Ovary (tissue), 9 donors: ENCODE data around the gene KAT8. TPM values are rescaled to one million over a fixed set of nuclear protein-coding genes. Genes with fewer than 3 reads are reported as not detected.

ENCODE experiments used
- DNase-seq, 5 donors: peaks; one replicate each; pipeline ENCODE4 v3.0.0-alpha.2; 2019 to 2020
- H3K27ac ChIP-seq, 2 donors: fragments of 200-600 bp; one replicate each; pipeline versions ENCODE4 v1.5.1 to v1.8.0; 2019 to 2022
- H3K27me3 ChIP-seq: fragments of 200-600 bp; one replicate; pipeline ENCODE4 v1.8.0; 2022
- H3K36me3 ChIP-seq: fragments of 200-600 bp; sonication (generic); one replicate; pipeline ENCODE4 v1.5.1; 2019
- H3K4me1 ChIP-seq: one replicate; pipeline ENCODE4 v1.8.1; 2013; ENCODE audit warnings: mild to moderate bottlenecking, moderate library complexity; ENCODE audit not compliant: insufficient read depth
- H3K4me3 ChIP-seq: fragments of 200-600 bp; sonication (generic); one replicate; pipeline ENCODE4 v1.5.1; 2017
- H3K9me3 ChIP-seq, 2 donors: fragments of 200-600 bp in 1 of 2; sonication (generic) in 1 of 2; one replicate each; pipeline versions ENCODE4 v1.5.1 to v1.8.1; 2013 to 2019; ENCODE audit warnings: mild to moderate bottlenecking in 1 of 2, moderate library complexity in 1 of 2
- EP300 ChIP-seq: sonication (generic); formaldehyde crosslinking; IDR thresholded peaks from one replicate; pipeline ENCODE4 v1.6.1; 2017; ENCODE audit warnings: antibody characterized with exemption
- POLR2A ChIP-seq: fragments of 450-650 bp; IDR thresholded peaks from one replicate; pipeline ENCODE4 v1.6.1; 2017; ENCODE audit warnings: antibody characterized with exemption, mild to moderate bottlenecking, moderate library complexity
- WGBS, 3 donors: extraction: QIAGEN DNeasy Blood & Tissue Kit in 1 of 3; methylation state at CpG; one replicate each; pipeline versions ENCODE4 v1.1.5 to v1.1.7; 2013 to 2017; 5-methylcytosine and 5-hydroxymethylcytosine counted together
- intact Hi-C, 4 donors: fragments of 100-400 bp; cut with DNase I; formaldehyde crosslinking; loops; one replicate each; pipeline versions ENCODE4 v1.11.0 to v1.15.1; 2022 to 2023
- polyA plus RNA-seq, 2 donors: library from polyadenylated mRNA; stranded (reverse); fragments of 200-250 nt in 1 of 2; fragments of 350-450 nt in 1 of 2; fragmentation: Illumina TruSeq in 1 of 2; extraction: RNeasy Lipid Tissue Mini Kit (QIAGEN cat#74804) in 1 of 2; gene quantifications; one replicate each; pipeline ENCODE4 v1.2.3, GENCODE V29; 2013 to 2014
- total RNA-seq, 7 donors: library from RNA; depleted of rRNA in 2 of 7; stranded (reverse); fragments of >200 nt in 2 of 7; fragmentation: NEBNext Ultra II Directional in 3 of 7; extraction: Animal tissue kit (Norgen Biotek cat#: 25700) in 3 of 7; gene quantifications; one replicate each; pipeline versions ENCODE4 v1.1.0 to v1.2.4, GENCODE V29; 2016 to 2023
- TF ChIP-seq, protein P1 (sequence below), 3 donors: fragments of 450-650 bp in 2 of 3; fragments of 200-600 bp in 1 of 3; IDR thresholded peaks; one replicate each; pipeline versions ENCODE4 v1.5.1 to v1.8.0; 2016 to 2022; ENCODE audit warnings: antibody characterized with exemption in 3 of 3, mild to moderate bottlenecking in 1 of 3
- donor health status: DM: no; HTN: no; CAD: no; lungs with moderate emphysema.
- donor health status: DM: no; HTN: no; CAD: no.
- donor health status: Bipolar disorder and iron deficiency.
- donor health status: DM: yes; HTN: yes; CAD: no.
- donor health status: DM: no; HTN: no; CAD: no.
- donor health status: DM: yes; HTN: yes; CAD: no.

KAT8 gene
- total and polyA plus RNA-seq, 9 donors: 66.4 to 129 (median 88.7) TPM

- H3K27ac ChIP-seq: no peak overlapping the region
Observed at GRCh38 chr16:31106509-31107464, 10.7 kb upstream of the KAT8 start.

GRCh38 chr16:31107465-31107867 lies 10.0 kb upstream of the KAT8 start:
- peaks cover 6% of the 10 kb centered on the region for H3K4me1 ChIP-seq
- no peak overlapping the region for H3K27ac ChIP-seq
- intact Hi-C loops: no loop called here
- DNase-seq: no peak
- no peaks in the 10 kb centered on the region for H3K36me3 ChIP-seq
- H3K9me3 ChIP-seq: no peaks in the 10 kb centered on the region
- TF ChIP-seq EP300 (no peak), POLR2A (no peak)
- TF ChIP-seq, protein P1, sequence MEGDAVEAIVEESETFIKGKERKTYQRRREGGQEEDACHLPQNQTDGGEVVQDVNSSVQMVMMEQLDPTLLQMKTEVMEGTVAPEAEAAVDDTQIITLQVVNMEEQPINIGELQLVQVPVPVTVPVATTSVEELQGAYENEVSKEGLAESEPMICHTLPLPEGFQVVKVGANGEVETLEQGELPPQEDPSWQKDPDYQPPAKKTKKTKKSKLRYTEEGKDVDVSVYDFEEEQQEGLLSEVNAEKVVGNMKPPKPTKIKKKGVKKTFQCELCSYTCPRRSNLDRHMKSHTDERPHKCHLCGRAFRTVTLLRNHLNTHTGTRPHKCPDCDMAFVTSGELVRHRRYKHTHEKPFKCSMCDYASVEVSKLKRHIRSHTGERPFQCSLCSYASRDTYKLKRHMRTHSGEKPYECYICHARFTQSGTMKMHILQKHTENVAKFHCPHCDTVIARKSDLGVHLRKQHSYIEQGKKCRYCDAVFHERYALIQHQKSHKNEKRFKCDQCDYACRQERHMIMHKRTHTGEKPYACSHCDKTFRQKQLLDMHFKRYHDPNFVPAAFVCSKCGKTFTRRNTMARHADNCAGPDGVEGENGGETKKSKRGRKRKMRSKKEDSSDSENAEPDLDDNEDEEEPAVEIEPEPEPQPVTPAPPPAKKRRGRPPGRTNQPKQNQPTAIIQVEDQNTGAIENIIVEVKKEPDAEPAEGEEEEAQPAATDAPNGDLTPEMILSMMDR (IDR thresholded peaks at IDR 0.05): no peak
- 91 to 93% (median 92%) methylated on average over 6 of the region's 6 CpGs for WGBS, 3 donors
- no peak overlapping the region for H3K4me3 ChIP-seq
- H3K27me3 ChIP-seq: no peaks in the 10 kb centered on the region

More at GRCh38 chr16:31106509-31107464, 10.7 kb upstream of the KAT8 start:
- no peaks in the 10 kb centered on the region for H3K36me3 ChIP-seq
- peaks cover 6% of the 10 kb centered on the region for H3K4me1 ChIP-seq
- DNase-seq: no peak
- H3K9me3 ChIP-seq: no peaks in the 10 kb centered on the region
- intact Hi-C loops: no loop called here
- TF ChIP-seq POLR2A: no peak
- no peak overlapping the region for H3K4me3 ChIP-seq
- 89% methylated on average over 28 of the region's 28 CpGs for WGBS, 3 donors
- no peaks in the 10 kb centered on the region for H3K27me3 ChIP-seq

DNA sequence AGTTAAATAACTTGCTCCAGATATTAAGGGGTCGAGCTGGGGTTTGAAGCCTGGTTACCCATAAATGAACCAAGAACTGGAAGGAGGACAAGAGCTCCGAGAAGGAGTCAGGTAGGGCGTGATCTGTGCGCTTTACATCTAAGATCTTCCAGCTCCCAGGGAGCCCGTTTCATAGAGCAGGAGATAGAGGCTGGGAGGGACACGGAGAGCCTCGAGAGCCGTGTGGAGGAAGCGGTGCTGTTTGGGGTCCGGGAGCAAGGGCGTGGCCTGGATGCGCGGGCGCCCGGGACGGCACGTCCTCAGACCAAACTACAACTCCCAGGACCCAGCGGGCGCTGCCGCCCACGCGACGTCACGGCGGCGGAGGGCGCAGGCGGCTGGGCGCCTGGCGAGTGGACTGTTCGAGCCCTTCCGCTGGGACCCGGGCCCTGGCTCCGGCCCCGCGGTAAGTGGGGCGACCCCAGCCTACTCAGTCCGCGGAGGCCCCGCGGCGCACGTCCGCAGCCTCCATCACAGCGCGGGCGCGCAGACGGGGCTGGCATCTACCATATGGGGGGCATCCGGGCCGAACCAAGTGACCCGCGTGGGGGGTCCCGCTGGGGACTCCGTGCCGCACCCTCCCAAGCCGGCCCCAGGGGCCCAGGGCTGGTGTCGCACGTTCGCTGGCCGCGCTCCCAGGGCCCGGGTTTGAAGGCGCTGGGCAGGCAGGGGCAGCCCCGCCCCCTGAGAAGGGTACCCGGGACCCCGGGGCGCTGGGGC lies 9.2 kb upstream of the KAT8 start, which contains the start of gene BCKDK:
Gene BCKDK, plus strand, starts transcription at position 352 of the 759 bp plus-strand sequence. CDS start 838 bp downstream, outside the sequence.
- Histone ChIP-seq H3K9me3 (no peaks in the 10 kb centered on the region), H3K4me3 (peak within 1 kb of the TSS; percentile 84), H3K27me3 (no peaks in the 10 kb centered on the region), H3K36me3 (no peaks in the 10 kb centered on the region), H3K27ac (peak within 1 kb of the TSS; percentile 76 to 81), H3K4me1 (peaks cover 6% of the 10 kb centered on the region)
- TF ChIP-seq EP300 (no peak), POLR2A (peak; percentile 47)
- 2 to 3% (median 2%) methylated on average over 62 to 68 of the region's 68 CpGs for WGBS, 3 donors
- intact Hi-C loops: no loop called here
- DNase-seq: peak; percentile 64 to 84 (median 77)

DNA sequence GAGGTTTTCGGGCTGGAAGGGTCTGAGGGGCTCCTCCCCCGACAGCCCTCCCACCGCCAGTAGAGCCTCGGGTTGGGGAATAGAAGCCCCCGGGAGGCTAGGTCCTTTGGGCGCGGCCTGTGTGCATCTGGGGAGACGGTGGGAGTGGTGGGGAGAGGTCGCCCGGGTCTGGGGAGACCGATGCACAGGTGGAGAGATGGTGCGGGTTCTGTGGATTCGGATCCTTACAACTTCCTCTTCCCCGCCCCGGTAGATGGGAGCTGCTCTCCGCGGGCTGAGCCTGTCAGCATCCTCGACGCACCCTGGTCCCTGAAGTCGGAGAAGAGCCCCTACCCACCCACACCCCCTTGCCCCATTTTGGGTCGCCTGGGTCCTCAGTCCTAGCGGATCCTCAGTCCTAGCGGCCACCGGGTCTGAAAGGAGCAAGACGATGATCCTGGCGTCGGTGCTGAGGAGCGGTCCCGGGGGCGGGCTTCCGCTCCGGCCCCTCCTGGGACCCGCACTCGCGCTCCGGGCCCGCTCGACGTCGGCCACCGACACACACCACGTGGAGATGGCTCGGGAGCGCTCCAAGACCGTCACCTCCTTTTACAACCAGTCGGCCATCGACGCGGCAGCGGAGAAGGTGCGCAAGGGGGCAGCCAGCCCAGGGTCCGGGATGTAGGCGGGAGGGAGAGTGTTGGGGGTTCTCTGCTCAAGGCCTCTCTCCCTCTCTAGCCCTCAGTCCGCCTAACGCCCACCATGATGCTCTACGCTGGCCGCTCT lies 8.5 kb upstream of the KAT8 start:
- intact Hi-C loops: no loop called here
- no peak for TF ChIP-seq POLR2A
- TF ChIP-seq, protein P1 (IDR thresholded peaks at IDR 0.05): no peak
- no peak for TF ChIP-seq EP300
- Histone ChIP-seq H3K9me3 (no peaks in the 10 kb centered on the region), H3K4me3 (peak overlapping the region; percentile 84), H3K4me1 (peaks cover 6% of the 10 kb centered on the region), H3K27me3 (no peaks in the 10 kb centered on the region), H3K36me3 (no peaks in the 10 kb centered on the region), H3K27ac (peak overlapping the region; percentile 76 to 81)
- no peak for DNase-seq
- 27 to 34% (median 30%) methylated on average over 56 to 57 of the region's 57 CpGs for WGBS, 3 donors

DNA sequence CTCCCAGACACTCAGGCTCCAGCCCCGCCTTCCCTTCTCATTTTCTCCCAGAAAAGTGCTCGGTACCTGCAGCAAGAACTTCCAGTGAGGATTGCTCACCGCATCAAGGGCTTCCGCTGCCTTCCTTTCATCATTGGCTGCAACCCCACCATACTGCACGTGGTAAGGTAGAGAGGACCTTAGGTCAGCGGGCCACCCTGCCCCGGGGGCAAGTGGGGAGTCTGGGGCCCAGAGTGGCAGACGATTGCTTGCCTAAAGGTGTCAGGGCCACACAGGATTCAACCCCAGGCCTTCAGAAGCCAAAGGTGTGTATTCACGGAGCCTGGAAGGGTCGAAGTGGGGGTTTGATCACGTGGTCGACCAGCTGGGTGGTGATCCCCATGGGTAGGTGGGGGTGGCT lies 7.8 kb upstream of the KAT8 start:
- DNase-seq: no peak
- H3K27me3 ChIP-seq: no peaks in the 10 kb centered on the region
- TF ChIP-seq, protein P1 (IDR thresholded peaks at IDR 0.05): no peak
- no peak for TF ChIP-seq POLR2A
- TF ChIP-seq EP300: no peak
- no peaks in the 10 kb centered on the region for H3K36me3 ChIP-seq
- no peaks in the 10 kb centered on the region for H3K9me3 ChIP-seq
- peaks cover 6% of the 10 kb centered on the region for H3K4me1 ChIP-seq
- intact Hi-C loops: loop anchor here in 1 of 4 donors (10.0 kb wide), 1 partner anchor 155 kb away; the partner anchor contains the start of gene SETD1A
- no peak overlapping the region for H3K4me3 ChIP-seq
- H3K27ac ChIP-seq: no peak overlapping the region
- WGBS, 3 donors: 82 to 88% (median 84%) methylated on average over 12 of the region's 12 CpGs
